HCT116 (cell line): Measurements from ENCODE around the gene SGSH. TPM values are rescaled to one million over a fixed set of nuclear protein-coding genes. Genes with fewer than 3 reads are reported as not detected.
"Not testable (repeated sequence)": the region's sequence is repeated elsewhere in the genome, so short reads cannot be mapped to it uniquely, and the experiment has no call there.

Experiments
- ATAC-seq: fragments of 200-7000 bp; cut with Tn5 transposase; 2 replicates; pipeline ENCODE4 v1.9.1; 2020; ENCODE audit warnings: mild to moderate bottlenecking, moderate library complexity
- BruUV-seq: library from RNA; stranded (reverse); fragments of 400-500 nt; replicated peaks from 2 replicates; lab custom pipeline; 2021; lab: Mats Ljungman, UMichigan
- CTCF ChIA-PET: fragments of 300-600 bp; sonication (Branson Sonifier 250); formaldehyde crosslinking; loops from one replicate; lab custom pipeline; 2021; ENCODE audit warnings: antibody characterized with exemption; lab: Charles Lee
- POLR2A ChIA-PET: fragments of 300-600, 350-600 bp; sonication (Branson Sonifier 250); formaldehyde crosslinking; loops from one replicate; lab custom pipeline; 2021; ENCODE audit warnings: antibody characterized with exemption; lab: Charles Lee
- RAD21 ChIA-PET, 2 experiments: fragments of 300-600 bp; sonication (Branson Sonifier 250); formaldehyde crosslinking; loops; one replicate each; lab custom pipeline; 2023; ENCODE audit warnings: low total read pairs in 2 of 2; ENCODE audit not compliant: uncharacterized antibody in 2 of 2, unreplicated experiment in 2 of 2, low non-redundant PET in 1 of 2; lab: Charles Lee
- DNase-seq: peaks from one replicate; pipeline ENCODE4 v3.0.0-alpha.2; 2010; ENCODE audit warnings: low read depth, low spot score
- H2AFZ ChIP-seq: fragments of 200-600 bp; shearing (Covaris generic), sonication (generic); 2 replicates; pipeline ENCODE4 v1.6.1; 2017; ENCODE audit warnings: low read depth, mixed run types, mixed read lengths, antibody characterized with exemption, low read length; ENCODE audit not compliant: poor library complexity, severe bottlenecking
- H3K27ac ChIP-seq: 2 replicates; pipeline ENCODE4 v1.5.1; 2012; ENCODE audit warnings: low read depth, low read length
- H3K27me3 ChIP-seq: fragments of 200-600 bp; sonication (generic); 2 replicates; pipeline ENCODE4 v1.6.1; 2016; ENCODE audit warnings: mixed run types, low read length, mixed read lengths; ENCODE audit not compliant: insufficient read depth
- H3K36me3 ChIP-seq, 2 experiments: fragments of 200-500 bp in 1 of 2; fragments of 200-600 bp in 1 of 2; sonication (Bioruptor generic) in 1 of 2; sonication (generic) in 1 of 2; 2 replicates each; pipeline versions ENCODE4 v1.5.1 to v1.6.1; 2014 to 2016; ENCODE audit warnings: low read length in 2 of 2, inconsistent platforms in 1 of 2, mixed read lengths in 1 of 2, mixed run types in 1 of 2; ENCODE audit not compliant: insufficient read depth in 2 of 2, control insufficient read depth in 1 of 2
- H3K4me1 ChIP-seq, 2 experiments: fragments of 200-600 bp in 1 of 2; sonication (generic) in 1 of 2; 2 replicates each; pipeline versions ENCODE4 v1.5.1 to v1.6.1; 2012 to 2017; ENCODE audit warnings: low read length in 2 of 2, inconsistent platforms in 1 of 2, mild to moderate bottlenecking in 1 of 2, mixed read lengths in 1 of 2, mixed run types in 1 of 2, moderate library complexity in 1 of 2; ENCODE audit not compliant: insufficient read depth in 2 of 2, control insufficient read depth in 1 of 2
- H3K4me2 ChIP-seq: fragments of 200-600 bp; sonication (generic); 2 replicates; pipeline ENCODE4 v1.6.1; 2017; ENCODE audit warnings: mixed run types, low read length, mixed read lengths
- H3K4me3 ChIP-seq, 2 experiments: fragments of 200-600 bp in 1 of 2; sonication (generic) in 1 of 2; replicated peaks in 1 of 2; 2 replicates each; pipeline ENCODE4 v1.5.1; 2011 to 2016; ENCODE audit warnings: low read length in 2 of 2, control low read depth in 1 of 2, low read depth in 1 of 2, mild to moderate bottlenecking in 1 of 2, mixed read lengths in 1 of 2, mixed run types in 1 of 2
- H3K79me2 ChIP-seq: fragments of 200-600 bp; sonication (generic); 2 replicates; pipeline ENCODE4 v1.6.1; 2017; ENCODE audit warnings: mild to moderate bottlenecking, mixed run types, low read length, moderate library complexity, mixed read lengths; ENCODE audit not compliant: insufficient read depth
- H3K9ac ChIP-seq: fragments of 200-600 bp; sonication (generic); 2 replicates; pipeline ENCODE4 v1.6.1; 2016; ENCODE audit warnings: low read length, mixed read lengths
- H3K9me2 ChIP-seq: fragments of 200-600 bp; sonication (generic), shearing (Covaris generic); 2 replicates; pipeline ENCODE4 v1.6.1; 2017; ENCODE audit warnings: mixed run types, mild to moderate bottlenecking, moderate library complexity; ENCODE audit not compliant: insufficient read depth
- H3K9me3 ChIP-seq, 2 experiments: fragments of 200-500 bp in 1 of 2; fragments of 200-600 bp in 1 of 2; sonication (Bioruptor generic) in 1 of 2; sonication (generic) in 1 of 2; 2 replicates each; pipeline ENCODE4 v1.6.1; 2014 to 2017; ENCODE audit warnings: low read length in 2 of 2, mixed read lengths in 2 of 2, inconsistent platforms in 1 of 2, low read depth in 1 of 2, mild to moderate bottlenecking in 1 of 2, mixed run types in 1 of 2, moderate library complexity in 1 of 2; ENCODE audit not compliant: control insufficient read depth in 1 of 2, insufficient read depth in 1 of 2
- H4K20me1 ChIP-seq: fragments of 200-600 bp; sonication (generic), shearing (Covaris generic); 2 replicates; pipeline ENCODE4 v1.6.1; 2017; ENCODE audit warnings: mixed run types, mild to moderate bottlenecking, moderate library complexity; ENCODE audit not compliant: insufficient read depth
- EGR1 ChIP-seq: IDR thresholded peaks from 2 replicates; pipeline ENCODE4 v1.6.1; 2012; ENCODE audit warnings: low read depth
- ELF1 ChIP-seq: IDR thresholded peaks from 2 replicates; pipeline ENCODE4 v1.6.1; 2012; ENCODE audit warnings: low read depth, borderline replicate concordance
- EZH2 ChIP-seq: fragments of 200-600 bp; sonication (generic); IDR thresholded peaks from 2 replicates; pipeline ENCODE4 v1.6.1; 2017; ENCODE audit warnings: antibody characterized with exemption, mixed run types
- FOSL1 ChIP-seq: IDR thresholded peaks from 2 replicates; pipeline ENCODE4 v1.6.1; 2012; ENCODE audit warnings: low read depth
- POLR2A ChIP-seq: IDR thresholded peaks from 2 replicates; pipeline ENCODE4 v1.7.0; 2011; ENCODE audit warnings: borderline replicate concordance; ENCODE audit not compliant: insufficient read depth, insufficient read length; ENCODE audit errors: extremely low read depth
- RAD21 ChIP-seq: IDR thresholded peaks from 2 replicates; pipeline ENCODE4 v1.6.1; 2012; ENCODE audit warnings: low read depth, mild to moderate bottlenecking
- YY1 ChIP-seq: IDR thresholded peaks from 2 replicates; pipeline ENCODE4 v1.6.1; 2011; ENCODE audit warnings: low read length, low read depth, moderate library complexity, mild to moderate bottlenecking; ENCODE audit not compliant: insufficient replicate concordance; ENCODE audit errors: extremely low read depth
- ZNF274 ChIP-seq: fragments of 200-500 bp; sonication (Bioruptor generic); IDR thresholded peaks from 2 replicates; pipeline ENCODE4 v1.6.1; 2014; ENCODE audit warnings: mild to moderate bottlenecking, low read depth, low read length, inconsistent platforms
- intact Hi-C: fragments of 100-400 bp; cut with micrococcal nuclease; formaldehyde crosslinking; loops from 2 replicates; pipeline ENCODE4 v1.10.0; 2022
- total RNA-seq: library from RNA; stranded (reverse); gene quantifications from one replicate; pipeline ENCODE4 v1.2.1, GENCODE V29; 2021; ENCODE audit not compliant: unreplicated experiment

SGSH gene
- total RNA-seq, 1 experiment from 2014 or later, result 34.4 TPM

DNA sequence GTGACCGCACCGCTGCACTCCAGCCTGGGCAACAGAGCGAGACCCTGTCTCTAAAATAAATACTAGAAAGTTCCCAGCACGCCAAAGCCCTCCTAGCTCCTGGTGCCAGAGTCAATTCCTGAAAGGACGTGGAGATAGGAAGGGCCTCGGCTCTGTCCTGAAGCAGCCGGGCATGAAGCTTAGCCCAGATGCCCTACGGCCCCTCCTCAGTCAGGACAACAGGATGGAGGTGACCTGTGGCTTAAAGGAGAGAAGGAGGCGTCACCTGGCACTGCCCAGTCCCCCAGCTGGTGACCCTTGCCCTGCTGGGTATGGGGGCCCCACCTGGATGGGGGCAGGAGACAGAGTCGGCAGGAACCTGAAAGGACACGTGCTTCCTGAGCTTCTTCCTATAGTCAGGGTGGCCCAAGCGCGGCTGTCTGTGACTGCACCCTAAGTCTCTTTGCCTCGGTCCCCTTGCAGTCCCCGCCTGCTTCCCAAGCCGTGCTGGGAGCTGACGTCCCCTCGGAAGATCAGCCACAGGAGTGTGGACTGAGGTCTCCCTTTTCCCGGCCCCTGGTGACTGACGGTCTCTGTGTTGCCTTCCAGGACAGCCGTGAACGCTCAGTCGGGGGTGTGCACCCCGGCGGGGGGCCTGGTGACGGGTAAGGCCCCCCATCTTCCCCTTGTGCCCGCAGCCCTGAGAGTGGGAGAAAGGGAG, 25.6 kb upstream of the SGSH start:
- no peaks in the 10 kb centered on the region for H3K79me2 ChIP-seq
- intact Hi-C loops, result no loop called here
- TF ChIP-seq EZH2 (no peak), FOSL1 (no peak), POLR2A (no peak), YY1 (no peak), ZNF274 (no peak), EGR1 (no peak), ELF1 (no peak), RAD21 (no peak)
- TF ChIP-seq, all 23 proteins: peak for 0
- POLR2A ChIA-PET, result no interaction called here
- ATAC-seq (no peak), DNase-seq (no peak)
- no peaks in the 10 kb centered on the region for H4K20me1 ChIP-seq
- no peaks in the 10 kb centered on the region for H3K27me3 ChIP-seq
- H3K4me2 ChIP-seq, result no peak overlapping the region
- no peak overlapping the region for H3K27ac ChIP-seq
- no peak overlapping the region for H2AFZ ChIP-seq
- H3K9me2 ChIP-seq, result no peaks in the 10 kb centered on the region
- CTCF ChIA-PET, result no interaction called here
- H3K9ac ChIP-seq, result no peak overlapping the region
- H3K36me3 ChIP-seq, result peaks cover 0 to 2% of the 10 kb centered on the region in 2 experiments; a peak in 1 of 4 replicates
- peaks cover 0 to 5% of the 10 kb centered on the region in 2 experiments; a peak in 1 of 4 replicates for H3K4me1 ChIP-seq
- no TSS peak for BruUV-seq
- H3K4me3 ChIP-seq, result no peak overlapping the region
- no peaks in the 10 kb centered on the region for H3K9me3 ChIP-seq
- RAD21 ChIA-PET, result no interaction called here

DNA sequence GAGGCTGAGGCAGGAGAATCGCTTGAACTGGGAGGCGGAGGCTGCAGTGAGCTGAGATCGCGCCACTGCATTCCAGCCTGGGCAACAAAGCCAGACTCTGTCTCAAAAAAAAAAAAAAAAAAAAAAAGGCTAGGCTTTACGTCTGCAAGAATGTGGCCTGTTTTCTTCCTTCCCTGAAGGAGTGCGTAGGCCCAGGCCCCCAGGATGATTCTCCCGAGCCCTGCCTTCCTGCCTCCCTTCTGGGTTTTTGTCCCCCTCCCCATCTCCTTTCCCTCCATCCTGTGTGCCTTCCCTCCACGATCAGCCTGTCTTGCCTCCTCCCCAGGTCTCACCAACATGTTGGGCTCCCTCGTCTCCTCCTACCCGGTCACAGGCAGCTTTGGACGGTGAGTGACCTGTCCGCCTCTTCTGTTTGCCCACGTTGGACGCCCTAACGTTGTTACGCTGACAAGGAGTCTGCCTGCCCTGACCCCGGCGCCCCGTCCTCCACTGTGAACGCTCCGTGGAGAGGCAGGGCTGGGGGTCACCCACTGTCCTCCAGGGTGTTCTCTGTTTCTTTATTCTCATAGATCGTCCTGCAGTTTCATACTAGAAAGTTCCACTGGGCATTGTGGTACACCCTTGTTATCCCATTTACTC, 24.9 kb upstream of the SGSH start:
- no TSS peak for BruUV-seq
- ChIA-PET CTCF (no interaction called here), POLR2A (no interaction called here), RAD21 (no interaction called here)
- Histone ChIP-seq H2AFZ (no peak overlapping the region), H3K4me1 (peaks cover 0 to 5% of the 10 kb centered on the region in 2 experiments; a peak in 1 of 4 replicates), H3K9me2 (no peaks in the 10 kb centered on the region), H3K79me2 (no peaks in the 10 kb centered on the region), H3K4me3 (no peak overlapping the region), H3K9ac (no peak overlapping the region), H3K36me3 (peaks cover 0 to 2% of the 10 kb centered on the region in 2 experiments; a peak in 1 of 4 replicates), H3K4me2 (no peak overlapping the region), H3K9me3 (no peaks in the 10 kb centered on the region), H3K27me3 (no peaks in the 10 kb centered on the region), H4K20me1 (no peaks in the 10 kb centered on the region), H3K27ac (no peak overlapping the region)
- TF ChIP-seq FOSL1 (no peak), ELF1 (no peak)
- no peak for DNase-seq
- ATAC-seq, result no peak
- intact Hi-C loops, result no loop called here

DNA sequence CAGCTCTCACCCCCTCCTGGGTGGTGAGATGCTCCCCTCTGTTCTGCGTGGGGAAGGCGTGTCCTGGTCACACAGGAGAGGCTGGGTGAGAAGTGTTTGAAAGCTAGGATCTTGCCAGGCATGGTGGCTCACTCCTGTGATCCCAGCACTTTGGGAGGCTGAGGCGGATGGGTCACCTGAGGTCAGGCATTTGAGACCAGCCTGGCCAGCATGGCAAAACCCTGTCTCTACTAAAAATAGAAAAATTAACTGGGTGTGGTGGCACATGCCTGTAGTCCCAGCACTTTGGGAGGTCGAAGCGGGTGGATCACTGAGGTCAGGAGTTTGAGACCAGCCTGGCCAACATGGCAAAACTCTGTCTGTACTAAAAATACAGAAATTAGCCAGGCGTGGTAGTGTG, 24.3 kb upstream of the SGSH start:
- H3K36me3 ChIP-seq, H3K4me2 ChIP-seq, CTCF ChIA-PET, intact Hi-C loops, H3K79me2 ChIP-seq, RAD21 ChIA-PET, POLR2A ChIA-PET, H3K27ac ChIP-seq, H3K4me1 ChIP-seq, H2AFZ ChIP-seq, H3K9me3 ChIP-seq, H3K9ac ChIP-seq, H4K20me1 ChIP-seq, ATAC-seq, H3K9me2 ChIP-seq, H3K27me3 ChIP-seq, BruUV-seq, DNase-seq, H3K4me3 ChIP-seq: not testable (repeated sequence)
